ENCODE results near the gene ARID1B. TPM values are rescaled to one million over a fixed set of nuclear protein-coding genes. Genes with fewer than 3 reads are reported as not detected.

ARID1B gene
- total and polyA plus RNA-seq, 9 of the 15 experiments (the other 6 are each of a cell fraction or from before 2014, with no cell fraction given), result 12.5 to 50.5 (median 25.8) TPM

GRCh38 chr6:157021344-157021992, 244.3 kb downstream of the ARID1B start (continued):
- TF ChIP-seq SAP30 (IDR thresholded peaks at IDR 0.05; ENCODE audit: borderline replicate concordance, insufficient read depth, low read depth, low read length, poor library complexity, severe bottlenecking) (peak; percentile 43), PREB (CRISPR knock-in tag; IDR thresholded peaks at IDR 0.05) (no peak), MCM3 (IDR thresholded peaks at IDR 0.05) (no peak), MCM2 (IDR thresholded peaks at IDR 0.05; ENCODE audit: low read depth) (no peak), ELF1 (tag; IDR thresholded peaks at IDR 0.05) (peak; percentile 41; the same call in 1 of the 2 replicates), ZNF77 (CRISPR knock-in tag; IDR thresholded peaks at IDR 0.05) (no peak), RNF2 (IDR thresholded peaks at IDR 0.05) (peak; percentile 47; the same call in 1 of the 2 replicates), FOXP1 (CRISPR knock-in tag; IDR thresholded peaks at IDR 0.05) (peak; percentile 90; the same call in 1 of the 2 replicates), CBX1 (IDR thresholded peaks at IDR 0.05; ENCODE audit: low read depth) (peak; percentile 96), TFAP4 (CRISPR knock-in tag; IDR thresholded peaks at IDR 0.05; ENCODE audit: borderline replicate concordance) (peak; percentile 68; the same call in 1 of the 2 replicates), SREBF2 (CRISPR knock-in tag; IDR thresholded peaks at IDR 0.05) (no peak), PRPF4 (IDR thresholded peaks at IDR 0.05; ENCODE audit: insufficient read depth, low read depth, low read length, poor library complexity, severe bottlenecking) (peak; percentile 88), ZNF764 (CRISPR knock-in tag; IDR thresholded peaks at IDR 0.05; ENCODE audit: low read depth) (no peak), ZNF408 (CRISPR knock-in tag; IDR thresholded peaks at IDR 0.05; ENCODE audit: low read depth) (no peak), GMEB1 (CRISPR knock-in tag; IDR thresholded peaks at IDR 0.05) (peak; percentile 53), ZBTB5 (IDR thresholded peaks at IDR 0.05) (no peak), ZFPM2 (CRISPR knock-in tag; IDR thresholded peaks at IDR 0.05) (no peak), HNRNPH1 (optimal IDR thresholded peaks at IDR 0.05; ENCODE audit: low read depth, low read length) (no peak), DNMT1 (IDR thresholded peaks at IDR 0.05) (no peak), L3MBTL2 (IDR thresholded peaks at IDR 0.05) (peak; percentile 83), TBP (optimal IDR thresholded peaks at IDR 0.05; ENCODE audit: low read depth, low read length) (peak; percentile 89), SRSF3 (IDR thresholded peaks at IDR 0.05; ENCODE audit: insufficient read depth, low read length) (no peak), SRSF9 (IDR thresholded peaks at IDR 0.05; ENCODE audit: borderline replicate concordance, low read depth, low read length) (no peak)
